ENCODE results near the gene CHRM4.

The CHRM4 gene

GRCh38 chr11:46391578-46392420, at the start of gene CHRM4:
Gene CHRM4, minus strand, starts transcription at chr11:46391776. Its CDS starts 5,219 bp downstream, at chr11:46386557.
- DNase-seq: peak; percentile 58 to 68

GRCh38 chr11:46438211-46438610, 46.6 kb upstream of the CHRM4 start:
- DNase-seq: no peak

- no peak for DNase-seq
Measured at GRCh38 chr11:46437122-46437689, 45.6 kb upstream of the CHRM4 start.

GRCh38 chr11:46436113-46436512, 44.5 kb upstream of the CHRM4 start:
- DNase-seq: no peak

DNA sequence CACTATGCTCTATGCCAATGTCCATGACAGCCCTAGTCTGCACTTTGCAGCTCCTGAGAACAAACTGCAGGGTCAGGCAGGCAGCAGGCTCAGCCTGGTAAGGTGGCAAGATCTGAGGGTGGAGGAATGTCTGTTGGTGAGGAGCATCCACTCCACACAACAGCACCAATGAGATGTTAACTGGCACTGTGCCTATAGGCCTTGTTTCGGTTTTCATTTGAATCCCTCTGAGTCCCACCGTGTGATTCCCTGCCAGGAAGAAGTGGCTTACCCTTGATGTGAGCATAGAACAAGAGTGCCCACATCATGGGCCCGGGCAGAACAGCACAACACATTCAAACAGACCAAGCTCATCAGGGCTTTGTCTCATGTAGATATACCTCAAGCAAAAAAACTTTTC, 44.1 kb upstream of the CHRM4 start:
- DNase-seq: no peak

- DNase-seq: no peak
Measured at GRCh38 chr11:46431211-46431610, 39.6 kb upstream of the CHRM4 start.

DNA sequence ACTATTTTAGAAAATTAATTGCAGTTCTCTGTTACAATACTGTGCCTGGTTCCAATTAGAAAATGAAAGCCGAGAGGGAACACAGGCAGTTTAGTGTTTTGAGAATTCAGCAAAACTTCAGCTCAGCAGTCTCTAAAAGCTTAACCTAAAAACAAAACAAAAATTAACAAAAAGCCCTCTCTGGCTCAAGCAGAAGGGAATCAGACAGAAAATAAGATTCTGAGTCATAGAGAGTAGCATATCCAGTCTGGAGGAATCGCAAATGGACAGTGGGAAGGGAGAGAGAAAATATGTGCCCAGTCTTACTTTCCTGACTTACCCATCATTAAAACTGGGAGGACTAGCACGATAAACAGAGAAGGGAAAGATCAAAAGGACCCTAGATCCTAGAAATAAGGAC, 38.1 kb upstream of the CHRM4 start:
- no peak for DNase-seq

DNA sequence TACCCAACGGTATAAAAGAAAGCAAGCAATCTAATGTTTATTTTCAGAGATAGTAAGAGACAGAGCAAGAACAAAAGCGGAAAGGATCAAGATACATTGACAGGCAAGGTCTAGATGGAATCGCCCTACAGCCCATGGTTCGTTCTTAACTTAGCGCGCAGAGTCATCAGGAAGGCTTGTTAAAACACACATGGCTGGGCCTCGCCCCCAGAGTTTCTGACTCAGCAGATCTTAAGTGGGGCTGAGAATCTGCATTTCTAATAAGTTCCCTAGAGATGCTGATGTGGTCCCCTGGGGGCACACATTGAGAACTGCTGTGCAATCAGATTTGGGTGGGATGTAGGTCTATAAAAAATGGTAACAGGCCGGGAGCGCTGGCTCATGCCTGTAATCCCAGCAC, 35.8 kb upstream of the CHRM4 start:
- no peak for DNase-seq

- DNase-seq: no peak
Measured at GRCh38 chr11:46426233-46426991, 34.8 kb upstream of the CHRM4 start.

GRCh38 chr11:46422588-46422987, 31.0 kb upstream of the CHRM4 start:
- no peak for DNase-seq

DNA sequence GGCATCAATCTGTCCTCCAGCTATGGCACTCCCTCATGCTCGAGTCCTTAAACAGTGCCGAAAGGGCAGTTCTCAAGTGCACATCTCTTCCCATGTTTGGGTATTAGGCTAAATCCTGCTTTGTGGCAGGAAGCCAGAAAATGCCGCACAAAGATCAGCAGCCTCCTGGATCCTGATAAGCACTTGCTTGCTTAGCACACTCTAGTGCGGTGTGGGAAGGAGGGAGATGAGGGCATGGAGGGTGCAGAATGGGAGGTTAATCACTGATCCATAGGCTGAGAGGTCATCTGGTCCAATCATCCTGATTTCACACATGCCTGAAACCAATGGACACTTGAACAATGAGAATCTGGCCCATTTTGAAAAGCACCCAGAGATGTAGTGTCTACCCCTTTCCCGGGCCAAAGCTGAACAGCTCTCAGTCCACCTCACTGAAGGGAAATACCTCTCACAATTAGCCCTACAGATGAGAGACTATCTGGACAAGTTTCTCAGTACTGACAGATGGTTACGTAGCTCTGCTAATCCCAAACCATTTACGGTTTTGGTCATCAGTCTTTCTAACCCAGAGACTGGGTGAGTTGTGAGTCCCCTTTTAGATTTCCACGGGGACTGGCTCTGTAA, 29.8 kb upstream of the CHRM4 start:
- DNase-seq: no peak

DNA sequence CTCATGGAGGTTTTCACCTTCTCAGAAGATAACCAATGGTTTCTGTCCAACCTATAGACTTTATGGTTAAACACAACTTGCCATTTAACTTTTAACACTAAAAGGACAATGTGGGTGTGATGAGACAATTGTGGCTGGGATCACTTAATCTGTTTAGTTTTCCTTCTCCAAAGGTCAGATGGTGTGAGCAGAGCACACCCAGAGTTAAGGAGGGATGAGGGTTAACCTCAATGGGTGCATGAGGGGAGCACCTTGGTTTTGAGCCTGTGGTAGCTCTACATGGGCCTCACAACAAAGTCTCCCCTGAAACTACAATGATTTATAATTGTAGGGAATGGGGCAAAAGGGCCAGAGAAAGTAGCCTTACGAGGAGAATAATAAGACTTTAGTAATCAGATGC, 28.9 kb upstream of the CHRM4 start:
- no peak for DNase-seq

DNA sequence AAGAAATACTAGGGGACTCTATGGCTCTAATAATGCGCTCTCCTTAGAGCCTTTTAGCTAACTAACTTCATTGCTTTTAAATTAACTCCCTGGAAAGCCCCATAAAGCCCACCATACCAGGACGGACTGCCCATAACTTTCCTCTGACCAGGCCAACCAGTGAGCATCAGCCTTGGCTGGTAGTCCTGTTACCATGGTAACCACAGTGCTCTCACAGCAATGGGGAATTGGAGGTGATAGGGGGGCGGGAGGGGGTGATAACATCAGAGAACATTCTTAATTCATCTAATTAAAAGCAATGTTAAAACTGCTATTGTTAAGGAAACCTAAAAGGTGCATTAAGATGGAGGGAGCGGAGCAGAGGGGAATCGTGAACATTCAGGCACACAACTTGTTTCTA, 27.2 kb upstream of the CHRM4 start:
- no peak for DNase-seq

- DNase-seq: no peak
Measured at GRCh38 chr11:46417711-46418110, 26.1 kb upstream of the CHRM4 start.

DNA sequence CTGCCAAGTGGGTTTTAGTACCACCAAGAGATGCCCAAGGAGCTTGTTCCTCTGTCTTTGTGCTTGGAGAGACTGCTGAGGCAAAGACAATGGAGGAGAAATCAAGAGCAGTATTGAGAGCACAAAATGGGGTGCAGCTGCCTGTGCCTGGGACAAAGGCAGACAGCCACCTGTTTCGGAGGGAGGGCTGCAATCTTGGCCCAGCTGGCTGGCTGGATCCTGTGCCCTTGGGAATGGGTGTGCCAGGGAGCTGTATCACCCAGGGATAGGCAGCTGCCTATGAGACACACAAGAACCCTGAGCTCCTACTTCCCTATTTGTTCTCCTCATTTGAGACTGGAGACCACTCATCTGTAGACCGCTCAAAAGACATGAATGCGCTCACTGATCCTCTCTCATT, 23.3 kb upstream of the CHRM4 start:
- DNase-seq: no peak

- DNase-seq: no peak
Measured at GRCh38 chr11:46414466-46414796, 22.9 kb upstream of the CHRM4 start.

DNA sequence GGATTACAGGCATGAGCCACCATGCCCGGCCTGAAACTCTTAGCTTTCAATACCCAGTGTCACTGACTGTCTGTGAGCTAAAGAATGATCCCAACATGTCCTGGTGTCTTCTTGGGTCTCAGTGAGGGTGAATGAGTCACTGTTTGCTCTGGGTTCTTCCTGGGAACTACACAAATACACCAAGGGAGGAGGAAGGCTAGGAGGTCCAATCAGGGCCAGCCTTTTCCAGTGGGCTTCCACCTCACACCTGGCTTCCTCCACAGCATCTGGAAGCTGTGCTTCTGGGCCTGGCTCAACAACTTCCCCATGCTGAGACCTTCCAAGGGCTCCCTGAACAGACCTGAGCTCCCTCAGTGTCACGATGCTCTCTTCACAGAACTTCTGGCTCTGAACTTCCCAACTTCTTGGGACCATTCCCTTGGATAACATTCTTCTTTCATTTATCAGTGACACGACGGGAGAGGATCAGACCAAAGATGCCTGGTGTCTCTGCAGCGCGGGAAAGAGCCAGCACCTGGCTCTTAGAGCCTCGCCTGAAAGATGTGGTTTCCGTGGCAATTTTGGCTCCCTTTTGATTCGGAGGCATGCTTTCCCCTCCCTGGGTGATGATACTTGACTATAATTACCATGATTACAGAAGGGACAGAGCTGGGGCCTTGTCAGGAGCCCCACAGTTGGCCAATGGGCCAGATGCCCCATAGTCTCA, 22.3 kb upstream of the CHRM4 start:
- DNase-seq: peak; percentile 25 to 59

DNA sequence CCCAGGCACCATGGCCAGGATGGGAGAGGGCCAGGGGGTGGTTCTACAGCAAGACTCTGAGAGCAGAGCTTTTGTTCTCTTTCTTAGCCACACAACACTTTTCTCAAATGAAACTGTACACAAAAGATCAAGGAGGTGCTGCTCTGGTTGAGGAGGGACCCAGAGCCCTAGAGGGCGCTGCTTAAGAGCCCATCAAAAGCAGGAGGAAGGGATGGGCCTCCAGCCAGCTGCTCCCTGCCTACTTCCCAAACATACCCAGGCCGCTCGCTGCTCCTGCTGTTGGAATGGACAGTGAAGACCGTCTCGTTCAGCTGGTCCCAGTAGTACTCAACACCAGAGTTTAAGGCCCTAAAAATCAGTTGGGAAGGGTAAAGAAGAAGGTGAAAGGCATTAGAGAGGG, 18.4 kb upstream of the CHRM4 start:
- DNase-seq: peak in 1 of 2 experiments; percentile 16

- DNase-seq: no peak
Measured at GRCh38 chr11:46408407-46408986, 16.9 kb upstream of the CHRM4 start.

- DNase-seq: no peak
Measured at GRCh38 chr11:46407635-46408034, 16.1 kb upstream of the CHRM4 start.

DNA sequence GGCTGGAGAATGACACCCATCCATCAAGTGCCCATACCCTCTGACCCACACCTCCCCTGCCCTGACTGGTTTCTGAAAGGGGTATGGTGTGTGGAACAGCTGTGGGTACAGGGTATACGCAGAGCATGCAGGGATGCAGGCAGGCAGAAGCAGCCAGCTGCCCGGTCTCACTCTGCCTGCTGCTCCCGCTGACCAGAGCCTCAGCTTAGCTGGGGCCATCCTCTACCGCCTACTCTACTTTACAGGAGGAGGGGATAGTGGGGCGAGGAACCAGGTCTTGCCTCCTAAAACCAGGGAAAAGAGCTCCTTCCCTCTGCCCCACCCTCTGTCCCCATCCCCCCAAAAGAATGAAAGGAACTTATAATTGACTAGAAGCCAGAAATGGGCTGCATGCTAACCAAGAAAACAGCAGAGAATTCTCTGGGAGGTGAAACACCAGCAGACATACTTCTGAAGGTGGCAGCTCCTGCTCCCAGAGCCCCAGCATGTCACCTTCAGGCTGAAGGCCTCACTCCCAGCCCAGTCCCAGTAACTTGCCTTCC, 13.0 kb upstream of the CHRM4 start:
- DNase-seq: no peak
